GM18502 (cell line): Measurements from ENCODE around the gene PDZK1.
A peak's percentile ranks its signal among the peaks of the same experiment; 100 is the strongest.
"Not testable (repeated sequence)": the region's sequence is repeated elsewhere in the genome, so short reads cannot be mapped to it uniquely, and the experiment has no call there.

Experiments used
- ATAC-seq: cut with Tn5 transposase; IDR thresholded peaks from one replicate; pipeline ENCODE4 v1.9.1; 2021; ENCODE audit warnings: mild to moderate bottlenecking; ENCODE audit not compliant: unreplicated experiment, poor library complexity

The PDZK1 gene

DNA sequence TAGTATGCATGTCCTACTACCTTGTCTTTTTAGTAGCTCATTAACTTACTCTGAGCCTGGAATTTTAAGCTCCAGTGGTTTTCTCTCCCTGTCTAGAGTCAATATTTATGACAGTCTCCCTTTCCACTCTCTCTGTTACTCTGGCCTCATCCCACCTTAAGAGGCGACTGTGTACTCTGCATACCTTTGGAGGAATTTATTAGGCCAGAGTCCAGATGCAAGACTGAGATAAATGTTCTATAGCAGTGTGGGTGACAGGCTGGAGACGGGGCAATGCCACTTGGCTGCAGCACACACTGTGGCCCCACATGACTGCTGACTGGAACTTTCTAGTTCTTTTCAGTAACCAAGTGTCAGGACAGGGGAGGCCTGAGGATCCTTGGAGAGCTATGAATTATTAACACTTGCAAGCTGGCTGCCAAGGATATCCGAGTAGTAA lies 4.1 kb upstream of the PDZK1 start:
- ATAC-seq = no peak

- no peak for ATAC-seq
These were observed 3.3 kb upstream of the PDZK1 start for GRCh38 chr1:145710291-145711027.

GRCh38 chr1:145708063-145708462 lies 895 bp upstream of the PDZK1 start:
- no peak for ATAC-seq

- no peak for ATAC-seq
These were observed 993 bp downstream of the PDZK1 start for GRCh38 chr1:145706086-145706664.

- ATAC-seq = no peak
These were observed 1.5 kb downstream of the PDZK1 start for GRCh38 chr1:145705622-145706021.

DNA sequence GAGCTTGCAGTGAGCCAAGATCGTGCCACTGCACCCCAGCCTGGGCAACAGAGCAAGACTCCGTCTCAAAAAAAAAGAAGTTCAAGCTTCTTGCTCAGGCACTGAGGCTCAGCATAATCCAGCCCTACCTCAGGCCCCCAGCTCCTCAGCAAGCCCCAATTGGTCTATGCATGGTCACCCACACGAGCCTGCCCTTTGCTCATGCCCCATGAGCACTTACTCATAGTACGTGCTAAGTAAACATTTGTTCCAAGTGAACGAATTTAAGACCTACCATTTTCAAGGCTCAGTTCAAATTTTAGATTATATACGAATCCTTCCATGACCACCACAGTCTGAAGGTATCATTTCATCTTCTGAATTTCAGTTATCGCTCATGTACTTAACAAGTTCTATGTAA lies 4.3 kb downstream of the PDZK1 start:
- ATAC-seq = no peak

DNA sequence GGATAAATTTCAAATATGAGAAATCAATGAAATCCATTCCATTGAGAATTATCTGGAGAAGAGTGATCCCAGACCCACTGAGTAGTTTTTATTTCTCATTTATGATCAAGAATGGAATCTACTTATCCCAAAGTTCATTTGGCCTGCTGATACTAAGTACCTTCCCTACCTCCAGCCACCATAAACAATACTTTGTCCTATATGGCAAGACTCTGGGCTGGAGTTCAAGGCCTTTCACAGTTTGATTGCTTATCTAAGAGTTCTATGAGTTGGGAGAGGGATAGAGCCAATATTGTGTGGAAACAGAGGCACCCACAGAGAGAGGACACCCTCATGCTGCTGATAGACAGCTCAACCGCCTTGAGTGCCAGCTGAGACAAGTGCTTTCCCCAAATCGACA lies 5.1 kb downstream of the PDZK1 start:
- ATAC-seq = no peak

- no peak for ATAC-seq
These were observed 5.8 kb downstream of the PDZK1 start for GRCh38 chr1:145701306-145701862.

DNA sequence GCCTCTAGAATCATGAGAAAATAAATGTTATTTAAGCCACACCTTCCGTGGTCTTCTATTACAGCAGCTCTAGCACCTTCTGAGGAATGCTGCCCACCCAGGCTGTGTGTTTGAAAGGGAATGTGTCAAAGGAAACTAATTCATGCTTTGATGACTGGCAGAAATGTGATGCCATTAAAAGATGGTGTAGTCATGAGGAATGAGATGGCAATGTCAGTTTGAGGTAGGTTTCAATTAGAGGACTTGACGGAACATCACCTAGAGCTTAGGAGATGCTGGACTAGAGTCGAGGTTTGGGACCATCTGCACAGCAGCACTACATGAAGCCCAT lies 10.6 kb downstream of the PDZK1 start:
- no peak for ATAC-seq

DNA sequence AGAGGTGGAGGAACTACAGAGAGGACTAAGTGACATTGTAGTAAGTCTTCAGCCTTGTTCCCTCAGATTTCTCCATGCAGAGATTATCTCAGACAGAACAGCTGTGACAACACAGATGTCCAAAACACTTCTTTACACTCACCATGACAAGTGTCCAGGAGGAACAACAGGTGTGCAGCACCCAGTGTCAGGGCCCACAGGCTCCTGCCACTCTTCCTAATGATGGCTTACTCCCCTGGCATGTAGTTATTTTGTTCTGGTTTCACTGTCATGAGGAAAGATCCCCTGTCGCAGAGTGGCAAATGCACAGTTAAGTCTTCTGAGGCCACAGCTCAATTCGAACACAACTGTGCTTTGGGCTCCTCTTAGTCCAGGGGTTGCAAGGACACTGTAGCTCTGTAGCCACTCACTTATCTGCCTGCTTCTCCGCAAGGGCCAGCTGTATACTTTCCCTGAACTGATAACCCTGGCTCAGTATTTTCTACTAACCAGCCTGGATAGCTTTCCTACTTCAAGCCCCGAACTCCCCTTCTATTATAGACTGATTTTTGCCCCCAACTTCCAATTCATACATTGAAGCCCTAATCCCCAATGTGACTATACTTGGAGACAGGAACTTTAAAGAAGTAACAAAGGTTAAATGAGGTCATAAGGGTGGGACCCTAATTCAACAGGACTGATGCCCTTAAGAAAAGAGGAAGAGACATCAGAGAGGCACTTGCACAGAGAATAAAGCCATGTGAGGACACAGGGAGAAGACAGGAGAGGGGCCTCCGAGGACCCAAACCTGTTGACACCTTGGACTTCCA lies 11.1 kb downstream of the PDZK1 start:
- no peak for ATAC-seq

GRCh38 chr1:145692785-145693443 lies 14.3 kb downstream of the PDZK1 start:
- ATAC-seq = no peak

- peak; percentile 86 for ATAC-seq
These were observed 16.3 kb downstream of the PDZK1 start for GRCh38 chr1:145690587-145691558.

GRCh38 chr1:145689922-145690321 lies 17.2 kb downstream of the PDZK1 start:
- ATAC-seq = no peak

DNA sequence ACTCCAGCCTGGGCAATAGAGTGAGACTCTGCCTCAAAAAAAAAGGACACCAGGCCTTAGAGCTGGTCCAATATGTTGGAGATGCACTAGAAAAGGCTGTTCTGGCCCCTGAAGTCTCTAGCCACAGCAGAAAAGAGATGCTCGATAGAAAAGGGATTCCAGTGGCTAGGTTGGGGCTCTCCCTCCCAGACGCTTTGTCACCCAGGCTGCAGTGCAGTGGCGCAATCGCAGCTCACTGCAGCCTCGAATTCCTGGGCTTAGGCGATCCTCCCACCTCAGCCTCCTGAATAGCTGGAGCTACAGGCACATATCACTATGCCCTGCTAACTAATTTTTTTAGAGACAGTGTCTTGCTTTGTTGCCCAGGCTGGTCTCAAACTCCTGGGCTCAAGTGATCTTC lies 18.2 kb downstream of the PDZK1 start:
- no peak for ATAC-seq

DNA sequence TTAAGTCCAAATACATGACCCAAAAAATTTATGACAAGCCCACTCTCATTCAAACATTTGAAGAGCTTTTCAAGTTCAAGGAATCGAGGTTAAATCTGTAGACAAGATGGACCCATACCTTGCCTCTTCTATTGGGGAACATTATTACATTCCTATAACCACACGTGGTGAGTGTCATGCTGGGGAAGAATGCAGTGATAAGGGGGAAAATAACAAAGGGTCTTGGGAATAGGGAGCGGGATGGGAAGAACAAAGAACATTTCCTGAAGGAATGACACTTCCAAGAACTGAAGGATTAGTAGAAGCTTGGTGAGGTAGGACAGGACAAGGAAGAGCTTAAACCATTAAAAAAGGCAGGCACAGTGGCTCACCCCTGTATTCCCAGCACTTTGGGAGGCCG lies 18.8 kb downstream of the PDZK1 start:
- ATAC-seq = no peak

DNA sequence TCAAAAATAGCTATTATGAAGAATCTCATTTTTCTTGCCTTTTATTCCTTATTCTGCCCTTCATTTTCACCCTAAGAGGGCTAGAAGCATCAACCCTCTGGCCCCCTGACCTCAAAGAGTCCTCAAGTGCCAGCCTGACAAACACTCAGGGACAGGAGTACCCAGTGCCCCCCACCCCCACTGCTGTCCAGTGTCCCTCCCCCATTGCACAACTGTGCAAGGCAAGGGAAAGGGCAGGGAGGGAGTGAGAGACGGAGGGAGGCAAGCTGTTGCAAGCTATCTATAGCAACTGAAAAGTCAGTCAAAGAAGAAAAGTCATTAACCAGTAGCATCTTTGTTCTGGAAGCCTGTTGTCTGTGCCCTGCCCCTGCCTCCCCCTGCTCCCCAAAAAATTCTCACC lies 21.1 kb downstream of the PDZK1 start:
- not testable (repeated sequence) for ATAC-seq

- ATAC-seq = not testable (repeated sequence)
These were observed 22.3 kb downstream of the PDZK1 start for GRCh38 chr1:145684858-145685257.

- not testable (repeated sequence) for ATAC-seq
These were observed 34.0 kb downstream of the PDZK1 start for GRCh38 chr1:145673217-145673616.

DNA sequence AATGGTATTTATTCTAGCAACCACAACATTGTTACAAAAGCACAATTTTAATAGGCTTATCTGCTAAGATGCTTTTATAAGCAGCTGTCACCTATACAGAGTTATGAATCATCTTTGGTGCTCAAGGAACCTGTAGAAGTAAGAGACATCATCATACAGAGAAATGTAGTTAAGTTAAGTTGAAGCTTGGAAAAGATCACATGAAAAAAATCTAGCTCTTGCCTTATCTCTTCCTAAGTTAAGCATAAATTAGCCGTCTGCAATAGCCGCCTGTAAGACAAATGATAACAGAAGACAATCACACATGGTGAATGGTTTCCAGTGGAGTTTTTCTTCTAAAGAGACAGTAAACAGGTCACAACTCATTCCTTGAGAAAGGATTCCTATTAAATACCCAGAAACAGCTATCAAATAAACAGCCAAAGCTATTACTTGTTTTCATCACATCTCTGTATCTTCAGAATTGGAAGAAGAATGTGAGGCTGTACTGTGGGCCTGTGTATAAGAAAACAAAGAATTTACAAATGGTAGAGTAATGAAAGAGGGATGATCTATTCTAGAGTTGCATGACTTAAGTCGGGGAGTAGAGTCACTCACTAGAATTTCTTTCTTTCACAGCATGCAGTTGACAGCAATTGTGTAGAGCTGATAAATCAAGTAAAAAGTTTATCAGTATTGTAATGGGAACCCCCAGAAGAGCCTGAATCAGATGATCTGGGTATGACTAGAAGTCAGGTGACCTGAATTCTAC lies 36.0 kb downstream of the PDZK1 start:
- ATAC-seq = not testable (repeated sequence)
